ENCODE results near the gene NXF1.
"Not testable (repeated sequence)": the region's sequence is repeated elsewhere in the genome, so short reads cannot be mapped to it uniquely, and the experiment has no call there.

Gene NXF1

DNA sequence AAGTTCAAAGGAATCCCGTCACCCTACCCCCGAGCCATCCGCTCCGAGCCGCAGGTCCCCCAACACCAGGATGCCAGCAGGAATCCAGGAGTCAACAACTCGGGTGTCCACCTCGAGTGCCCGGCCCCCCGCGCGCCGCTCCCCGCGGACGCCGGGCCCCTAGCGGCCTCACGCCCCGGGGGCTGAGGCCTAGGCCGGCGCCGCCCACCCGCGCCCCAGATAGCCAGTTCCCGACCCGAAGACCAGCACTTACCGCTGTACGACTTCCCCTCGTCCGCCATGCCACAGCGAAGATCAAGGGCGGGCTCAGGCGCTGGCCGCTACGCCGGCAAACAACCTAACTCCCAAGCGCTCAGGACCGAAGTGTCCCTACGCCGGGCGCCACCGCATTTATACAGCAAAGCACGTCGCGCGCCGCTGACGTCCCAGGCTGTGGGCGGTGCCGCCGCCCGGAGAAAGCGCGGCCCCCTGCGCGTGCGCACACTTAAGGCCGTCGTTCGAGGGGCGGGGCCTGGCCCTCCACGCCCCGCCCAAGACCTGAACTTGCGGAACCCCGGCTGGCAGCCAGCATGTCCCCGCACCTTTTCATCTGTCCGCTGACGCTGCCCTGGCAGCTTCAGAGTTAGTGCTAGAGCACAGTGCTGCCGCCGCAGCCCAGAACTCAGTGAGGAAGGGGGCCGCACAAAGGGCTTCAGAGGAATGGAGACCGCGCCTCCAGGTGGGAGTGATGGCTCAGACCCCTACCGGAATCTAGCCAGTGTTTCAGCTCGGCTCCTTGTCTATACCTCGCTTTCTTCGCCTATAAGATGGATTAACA, at the start of gene NXF1:
NXF1 (minus strand) TSS at position 365 of the 817 bp plus-strand sequence; CDS start at position 281, 84 bp downstream.
- DNase-seq: peak; percentile 91

GRCh38 chr11:62854013-62854824, 49.0 kb upstream of the NXF1 start:
- DNase-seq: no peak

GRCh38 chr11:62853279-62853965, 48.2 kb upstream of the NXF1 start:
- no peak for DNase-seq

GRCh38 chr11:62852523-62853188, 47.4 kb upstream of the NXF1 start:
- no peak for DNase-seq

DNA sequence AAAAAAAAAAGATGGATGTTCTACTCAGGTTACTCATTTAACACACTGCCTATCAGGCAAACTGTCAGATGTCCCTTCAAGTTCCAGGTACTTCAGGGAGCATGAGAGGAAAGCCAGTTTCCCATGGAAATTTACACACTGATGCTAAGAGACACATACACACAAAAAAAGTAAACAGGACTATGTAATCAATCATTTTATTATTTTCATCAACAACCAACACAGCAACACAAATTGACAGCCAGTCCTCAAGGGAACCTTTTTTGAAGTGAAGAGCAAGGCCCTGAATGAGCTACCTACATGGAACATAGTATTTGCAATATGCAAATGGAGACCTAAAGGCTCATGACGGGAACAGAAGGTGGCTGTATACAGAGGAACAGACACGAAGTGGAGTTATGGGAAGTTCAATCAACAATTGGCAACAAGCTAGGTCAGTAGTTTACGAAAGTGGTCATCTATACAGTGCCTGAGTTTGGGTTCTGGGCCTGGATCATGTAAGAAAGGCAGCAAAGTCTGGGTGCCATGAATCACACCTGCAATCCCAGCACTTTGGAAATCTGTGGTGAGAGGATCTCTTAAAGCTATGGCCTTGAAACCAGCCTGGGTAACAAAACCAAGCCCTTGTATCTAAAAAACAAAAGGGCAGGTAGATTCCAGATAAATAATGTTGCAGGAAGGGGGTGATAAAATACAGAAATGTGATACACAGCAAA, 46.7 kb upstream of the NXF1 start:
- DNase-seq: no peak

GRCh38 chr11:62850911-62851806, 45.9 kb upstream of the NXF1 start:
- DNase-seq: no peak

DNA sequence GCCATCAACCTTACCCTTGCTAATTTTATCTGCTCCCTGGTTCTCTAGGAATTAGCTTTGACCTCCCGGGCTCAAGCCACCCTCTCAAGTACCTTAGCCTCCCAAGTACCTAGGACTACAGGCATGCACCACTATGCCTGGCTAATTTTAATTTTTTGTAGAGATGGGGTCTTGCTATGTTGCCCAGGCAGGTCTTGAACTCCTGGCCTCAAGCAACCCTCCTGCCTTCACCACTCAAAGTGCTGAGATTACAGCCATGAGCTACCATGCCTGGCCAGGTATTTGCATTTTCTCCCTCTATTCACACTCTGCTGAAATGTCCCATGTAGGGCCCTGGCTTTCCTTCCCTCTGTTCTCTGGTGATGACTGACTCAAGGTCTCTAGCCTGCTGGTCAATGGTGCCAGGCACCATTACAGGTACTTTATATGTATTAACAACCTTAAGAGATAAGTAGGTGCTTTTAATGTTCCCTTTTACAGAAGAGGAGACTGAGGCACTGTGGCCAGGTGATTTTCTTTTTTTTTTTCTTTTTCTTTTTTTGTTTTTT, 42.6 kb upstream of the NXF1 start:
- no peak for DNase-seq

GRCh38 chr11:62846177-62846576, 40.9 kb upstream of the NXF1 start:
- DNase-seq: no peak

- DNase-seq: no peak
These were observed 38.9 kb upstream of the NXF1 start for GRCh38 chr11:62844154-62844553.

- no peak for DNase-seq
These were observed 38.2 kb upstream of the NXF1 start for GRCh38 chr11:62843466-62843865.

DNA sequence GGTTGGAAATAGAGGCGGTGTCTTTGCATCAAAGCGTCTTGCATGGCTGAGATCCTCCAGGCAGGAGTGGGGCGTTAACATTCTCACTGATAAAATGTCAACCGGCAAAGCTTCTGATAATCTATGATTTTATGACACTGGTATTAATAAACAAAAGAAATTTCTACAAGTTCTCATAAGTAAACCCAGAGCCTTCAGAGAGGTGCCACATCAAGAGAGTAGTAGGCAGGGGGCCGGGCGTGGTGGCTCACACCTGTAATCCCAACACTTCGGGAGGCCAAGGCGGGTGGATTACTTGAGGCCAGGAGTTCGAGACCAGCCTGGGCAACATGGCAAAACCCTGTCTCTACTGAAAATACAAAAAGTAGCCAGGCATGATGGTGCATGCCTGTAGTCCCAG, 37.7 kb upstream of the NXF1 start:
- DNase-seq: not testable (repeated sequence)

DNA sequence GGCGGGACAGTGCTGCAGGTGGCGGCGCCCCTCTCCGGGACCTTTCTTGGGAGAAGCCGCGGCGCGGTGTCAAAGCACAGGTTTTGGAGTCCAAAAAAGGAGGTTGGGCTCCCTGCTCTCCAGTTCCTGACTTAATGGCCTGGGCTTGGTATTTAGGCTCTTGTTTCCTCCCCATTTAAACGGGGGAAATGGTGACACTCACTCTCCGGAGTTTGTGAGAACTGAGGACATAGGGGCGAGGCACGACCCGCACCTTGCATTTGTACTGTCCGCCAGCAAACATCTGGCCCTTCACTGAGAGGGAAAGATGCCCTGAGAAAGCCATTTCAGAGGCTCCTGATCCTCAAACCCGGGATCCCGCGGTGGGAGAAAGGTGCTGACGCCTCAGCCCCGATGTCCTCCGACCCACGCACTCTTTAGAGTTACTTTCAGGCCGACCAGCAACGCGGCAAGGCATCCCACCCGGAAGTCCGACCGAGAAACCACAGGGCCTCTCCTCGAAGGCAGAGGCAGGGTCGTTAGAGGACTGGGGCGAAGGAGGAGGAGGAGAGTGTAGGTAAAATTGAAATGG, 37.0 kb upstream of the NXF1 start:
- DNase-seq: no peak

DNA sequence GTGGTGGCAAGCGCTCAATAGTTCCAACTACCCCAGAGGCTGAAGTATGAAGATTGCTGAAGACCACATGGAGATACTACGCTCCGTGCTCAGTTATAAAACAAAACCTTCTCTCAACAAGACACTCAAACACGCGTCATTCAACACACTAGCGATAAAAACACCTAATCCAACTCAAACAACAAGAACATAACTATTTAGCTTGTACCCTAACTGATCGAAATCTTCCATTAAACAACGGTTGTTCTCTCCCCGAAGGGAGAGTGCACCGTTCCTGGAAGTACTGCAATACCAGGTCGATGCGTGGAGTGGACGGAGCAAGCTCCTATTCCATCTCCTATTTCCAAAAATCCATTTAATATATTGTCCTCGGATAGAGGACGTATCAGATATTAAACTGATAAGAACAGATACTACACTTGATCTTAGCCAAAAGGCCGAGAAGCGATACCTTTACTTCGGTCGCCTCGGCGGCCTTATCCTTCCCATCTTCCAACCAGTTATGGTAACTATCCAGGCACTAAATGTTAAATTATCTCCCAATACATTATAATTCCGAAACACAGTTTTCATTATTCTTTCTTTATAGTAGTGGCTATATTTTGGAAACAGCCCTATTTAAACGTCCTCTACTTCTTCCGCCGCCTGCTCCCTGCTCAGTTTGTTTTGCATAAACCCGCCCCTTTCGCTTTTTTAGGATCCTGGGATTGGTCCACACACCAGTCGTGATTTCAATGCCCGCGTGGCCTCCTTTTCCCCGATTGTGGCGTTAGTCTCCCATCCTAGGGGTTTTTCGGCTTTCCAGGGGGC, 36.3 kb upstream of the NXF1 start:
- peak; percentile 98 for DNase-seq

DNA sequence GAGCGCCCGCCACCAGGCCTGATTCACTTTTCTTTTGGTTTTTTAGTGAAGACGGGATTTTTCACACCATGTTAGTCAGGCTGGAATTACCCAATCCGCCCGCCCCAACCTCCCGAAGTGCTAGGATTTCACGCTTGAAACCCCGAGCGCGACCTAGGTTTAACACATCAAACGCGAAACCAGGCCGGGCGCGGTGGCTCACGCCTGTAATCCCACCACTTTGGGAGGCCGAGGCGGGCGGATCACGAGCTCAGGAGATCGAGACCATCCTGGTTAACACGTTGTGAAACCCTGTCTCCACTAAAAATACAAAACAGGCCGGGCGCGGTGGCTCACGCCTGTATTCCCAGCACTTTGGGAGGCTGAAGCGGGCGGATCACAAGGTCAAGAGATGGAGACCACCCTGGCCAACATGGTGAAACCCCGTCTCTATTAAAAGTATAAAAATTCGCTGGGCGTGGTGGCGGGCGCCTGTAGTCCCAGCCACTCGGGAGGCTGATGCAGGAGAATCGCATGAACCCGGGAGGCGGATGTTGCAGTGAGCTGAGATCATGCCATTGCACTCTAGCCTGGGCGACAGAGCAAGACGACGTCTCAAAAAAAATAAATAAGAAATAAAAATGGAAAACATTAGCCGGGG, 35.6 kb upstream of the NXF1 start:
- DNase-seq: not testable (repeated sequence)

DNA sequence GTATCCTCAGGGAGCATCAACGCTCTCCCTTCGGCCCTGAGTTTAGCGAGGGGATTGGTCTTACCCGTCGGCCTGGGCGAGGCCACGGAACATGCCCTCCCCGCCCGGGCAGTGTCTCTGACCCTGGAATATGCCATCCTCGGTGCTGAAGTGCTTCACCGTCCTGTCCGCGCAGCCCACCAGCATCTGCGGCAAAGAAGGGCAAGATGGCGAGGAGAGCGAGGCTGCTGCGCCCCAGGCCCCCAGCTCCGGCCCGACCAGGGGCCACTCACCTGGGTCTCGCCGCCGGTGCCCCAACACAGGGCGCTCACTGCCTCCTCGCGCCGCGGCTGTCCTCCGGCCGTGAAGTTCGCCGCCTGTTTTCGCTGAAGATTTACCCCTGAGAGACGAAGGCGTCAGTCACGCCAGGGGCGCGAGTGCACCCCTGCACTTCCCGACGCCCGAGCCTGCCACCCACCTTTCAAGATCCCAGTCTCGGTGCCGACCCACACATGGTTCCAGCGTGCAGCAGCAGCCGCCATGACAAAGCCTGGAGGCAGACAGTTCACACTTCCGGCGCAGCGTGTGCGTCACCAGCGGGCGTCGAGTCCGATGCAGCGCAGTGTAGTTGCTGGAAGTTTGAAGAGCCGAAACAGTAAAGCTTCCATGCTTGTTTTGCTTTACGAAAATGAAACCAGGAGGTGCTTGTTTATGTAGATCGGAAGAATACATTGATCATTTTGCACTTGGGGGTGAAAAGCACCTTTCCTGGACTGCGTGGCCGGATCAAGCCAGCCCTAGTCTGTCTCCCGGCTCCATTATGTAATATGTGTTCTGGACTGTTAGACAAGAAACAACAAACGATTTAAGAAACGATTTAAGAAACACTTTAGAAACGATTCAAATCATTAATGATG, 34.1 kb upstream of the NXF1 start, which contains the start of gene WDR74:
WDR74 (minus strand) TSS at position 541 of the 896 bp plus-strand sequence; CDS start at position 521, 20 bp downstream.
- DNase-seq: peak; percentile 84

GRCh38 chr11:62835336-62835735, 30.1 kb upstream of the NXF1 start:
- no peak for DNase-seq

DNA sequence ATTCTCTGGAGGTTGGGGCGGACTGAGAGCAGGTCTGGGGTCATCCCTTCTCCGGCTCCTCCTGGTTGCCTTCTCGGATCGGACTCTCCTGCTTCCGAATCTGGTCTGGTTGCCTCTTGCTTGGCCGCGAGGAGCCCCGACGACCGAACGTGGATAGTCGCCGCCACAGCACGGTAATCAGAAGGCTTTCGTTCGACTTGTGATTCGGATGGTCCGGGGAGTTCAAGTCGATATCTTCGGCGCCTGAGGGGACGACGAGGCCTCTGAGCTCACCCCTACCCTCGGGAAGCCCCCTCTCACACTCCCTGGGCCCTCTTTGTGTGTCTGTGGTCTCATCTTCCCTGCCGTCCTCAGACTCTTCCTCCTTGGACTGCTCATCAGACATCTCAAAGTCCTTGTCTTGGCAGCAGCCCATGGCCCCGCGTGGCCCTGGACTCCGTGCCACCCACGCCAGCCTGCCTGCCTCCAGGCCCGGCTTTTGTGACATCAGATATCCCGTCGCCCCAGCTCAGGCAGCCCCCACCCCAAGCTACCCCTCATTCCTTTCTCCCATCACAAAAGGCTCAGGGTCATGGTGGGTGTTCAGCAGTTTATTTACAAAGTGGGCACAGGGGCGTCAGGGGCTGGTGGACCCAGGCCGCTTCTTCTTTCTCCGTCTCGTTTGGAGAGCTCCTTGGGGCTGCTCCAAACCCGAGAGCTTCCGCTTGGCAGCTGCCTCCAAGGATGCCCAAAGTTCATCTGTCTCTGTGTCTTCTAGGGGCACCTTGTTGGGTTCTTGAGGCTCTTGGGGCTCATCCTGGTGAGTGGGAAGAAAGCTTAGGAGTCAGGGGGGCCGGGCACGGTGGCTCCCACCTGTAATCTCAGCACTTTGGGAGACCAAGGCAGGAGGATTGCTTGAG, 27.3 kb upstream of the NXF1 start, which contains the start of gene TEX54:
TEX54 (minus strand) TSS at position 506 of the 899 bp plus-strand sequence.
- peak; percentile 48 for DNase-seq

Measured in NCI-H748 treated with DMSO at 0.1 percent for 48 hours (cell line).